Measurements from ENCODE around the gene IL1RL1.
"Not testable (repeated sequence)": the region's sequence is repeated elsewhere in the genome, so short reads cannot be mapped to it uniquely, and the experiment has no call there.

The IL1RL1 gene

GRCh38 chr2:102324914-102325313 lies 13.6 kb downstream of the IL1RL1 start:
- not testable (repeated sequence) for H3K4me3 ChIP-seq (ENCODE audit: low read depth, low read length); DNase-seq (ENCODE audit: low read depth)

DNA sequence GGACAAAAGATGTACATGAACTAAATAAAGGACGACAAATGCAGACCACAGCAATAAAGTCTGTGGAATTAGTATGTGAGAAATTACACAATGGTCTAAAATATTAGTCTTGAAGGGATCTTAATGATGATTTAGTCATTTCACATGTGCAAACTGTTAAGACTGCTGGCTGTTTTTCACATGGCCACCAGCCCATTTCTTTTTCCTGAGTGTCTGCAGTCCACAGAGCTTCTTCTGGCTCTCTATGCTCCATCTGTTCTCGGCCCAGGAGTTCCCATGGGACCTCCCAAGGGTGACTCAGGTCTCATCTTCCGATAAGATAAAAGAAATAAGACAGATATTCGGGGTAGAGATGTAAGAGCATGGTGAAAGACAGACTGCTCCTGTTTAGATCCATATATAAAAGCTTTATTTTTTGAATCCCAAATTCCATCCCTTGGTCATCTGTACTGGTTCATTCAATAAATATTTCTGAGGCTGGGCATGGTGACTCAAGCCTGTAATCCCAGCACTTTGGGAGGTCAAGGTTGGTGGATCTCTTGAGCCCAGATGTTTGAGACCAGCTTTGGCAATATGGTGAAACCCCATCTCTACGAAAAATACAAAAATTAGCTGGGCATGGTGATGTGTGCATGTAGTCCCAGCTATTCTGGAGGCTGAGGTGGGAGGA lies 20.1 kb downstream of the IL1RL1 start:
- DNase-seq (ENCODE audit: low read depth), result no peak
- H3K4me3 ChIP-seq (ENCODE audit: low read depth, low read length), result no peak overlapping the region

DNA sequence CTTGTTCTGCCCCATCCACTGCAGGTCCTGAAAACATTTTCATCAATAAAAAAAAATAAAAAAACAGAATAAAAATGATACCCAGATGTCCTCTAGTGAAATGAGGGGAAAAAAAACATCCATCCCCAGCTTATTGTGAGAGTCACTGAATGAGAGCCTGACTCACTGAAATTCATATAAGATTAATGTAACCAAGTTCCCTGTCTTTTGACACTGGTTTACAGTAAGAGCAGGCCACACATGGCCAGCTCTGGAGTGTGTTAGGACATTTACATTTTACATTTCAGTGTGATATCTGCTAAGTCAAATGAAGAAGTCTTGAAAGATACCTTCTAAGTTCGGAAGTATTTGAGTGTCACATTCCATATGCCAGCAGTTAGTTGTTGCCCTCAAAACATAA lies 23.1 kb downstream of the IL1RL1 start:
- no peak overlapping the region for H3K4me3 ChIP-seq (ENCODE audit: low read depth, low read length)
- DNase-seq (ENCODE audit: low read depth), result no peak

DNA sequence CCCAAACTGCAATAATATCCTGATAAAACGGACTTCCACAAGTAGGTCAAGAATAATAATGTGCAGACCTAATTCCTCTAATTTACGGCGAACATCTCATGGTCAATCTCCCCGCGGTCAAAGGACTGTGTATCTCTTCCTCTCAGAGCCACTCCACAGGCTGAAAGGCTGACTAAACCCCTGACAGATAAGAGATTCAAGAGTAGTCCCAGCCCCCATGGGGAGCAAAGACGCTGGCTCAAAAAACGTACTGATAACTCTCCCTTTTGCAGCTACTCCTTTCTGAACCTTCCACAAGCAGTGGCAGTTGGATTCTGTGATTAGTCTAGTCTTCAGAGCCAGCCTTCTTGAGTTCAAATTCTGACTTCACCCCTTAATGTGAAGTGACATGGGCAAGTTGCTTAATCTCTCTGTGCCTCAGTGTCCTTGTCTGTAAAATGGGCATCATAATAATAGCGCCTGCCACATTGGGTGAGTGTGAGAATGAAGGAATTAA lies 24.6 kb downstream of the IL1RL1 start:
- H3K4me3 ChIP-seq (ENCODE audit: low read depth, low read length), result no peak overlapping the region
- no peak for DNase-seq (ENCODE audit: low read depth)

GRCh38 chr2:102336502-102336945 lies 25.2 kb downstream of the IL1RL1 start:
- no peak for DNase-seq (ENCODE audit: low read depth)
- no peak overlapping the region for H3K4me3 ChIP-seq (ENCODE audit: low read depth, low read length)

- no peak for DNase-seq (ENCODE audit: low read depth)
- H3K4me3 ChIP-seq (ENCODE audit: low read depth, low read length), result no peak overlapping the region
Measured at GRCh38 chr2:102337012-102337411, 25.6 kb downstream of the IL1RL1 start.

GRCh38 chr2:102337481-102338386 lies 26.4 kb downstream of the IL1RL1 start:
- no peak overlapping the region for H3K4me3 ChIP-seq (ENCODE audit: low read depth, low read length)
- DNase-seq (ENCODE audit: low read depth), result no peak

DNA sequence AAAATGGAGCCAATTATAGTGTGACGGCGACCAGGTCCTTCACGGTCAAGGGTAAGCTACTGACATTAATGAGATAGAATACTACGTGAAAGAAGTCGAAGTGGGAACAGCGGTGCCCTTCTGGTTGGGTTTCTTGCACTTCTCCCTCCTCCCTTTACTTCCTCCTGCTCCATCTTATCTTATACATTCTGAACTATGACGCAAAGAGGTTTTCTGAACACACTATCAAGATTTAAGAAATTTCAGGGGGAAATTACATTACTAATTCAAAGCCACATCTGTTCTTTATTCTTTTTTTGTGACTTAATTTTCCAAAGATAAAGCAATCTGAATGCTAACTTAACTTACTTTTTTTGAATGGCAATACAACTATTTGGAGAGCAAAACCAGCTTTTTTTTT lies 29.4 kb downstream of the IL1RL1 start:
- H3K4me3 ChIP-seq (ENCODE audit: low read depth, low read length), result no peak overlapping the region
- no peak for DNase-seq (ENCODE audit: low read depth)

DNA sequence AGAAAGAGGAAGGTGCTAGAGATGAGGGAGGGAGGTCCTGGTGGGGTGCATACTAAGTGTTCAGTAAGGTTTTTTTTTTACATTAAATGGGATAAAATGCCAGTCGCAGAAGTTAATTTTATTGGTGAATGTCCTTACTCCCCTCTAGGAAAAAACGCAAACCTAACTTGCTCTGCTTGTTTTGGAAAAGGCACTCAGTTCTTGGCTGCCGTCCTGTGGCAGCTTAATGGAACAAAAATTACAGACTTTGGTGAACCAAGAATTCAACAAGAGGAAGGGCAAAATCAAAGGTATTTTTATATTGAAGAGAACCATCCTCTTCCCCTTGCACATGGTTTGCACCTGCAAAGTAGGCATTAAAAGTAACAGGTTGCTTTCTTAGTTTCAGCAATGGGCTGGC lies 31.5 kb downstream of the IL1RL1 start:
- no peak overlapping the region for H3K4me3 ChIP-seq (ENCODE audit: low read depth, low read length)
- DNase-seq (ENCODE audit: low read depth), result no peak

DNA sequence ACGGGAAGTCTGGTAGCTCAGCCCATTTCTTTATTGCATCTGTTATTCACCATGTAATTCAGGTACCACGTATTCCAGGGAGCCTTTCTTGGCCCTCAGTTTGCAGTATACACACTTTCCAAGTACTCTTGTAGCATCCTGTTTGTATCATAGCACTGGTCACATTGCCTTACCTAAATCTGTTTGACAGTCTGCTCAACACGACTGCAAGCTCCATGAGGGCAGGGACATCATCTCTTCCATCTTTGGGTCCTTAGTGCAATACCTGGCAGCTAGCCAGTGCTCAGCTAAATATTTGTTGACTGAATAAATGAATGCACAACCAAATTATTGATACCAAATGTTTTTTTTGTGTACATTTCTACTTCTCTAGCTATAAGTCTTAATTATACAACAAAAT lies 33.0 kb downstream of the IL1RL1 start:
- DNase-seq (ENCODE audit: low read depth), result no peak
- H3K4me3 ChIP-seq (ENCODE audit: low read depth, low read length), result no peak overlapping the region

- H3K4me3 ChIP-seq (ENCODE audit: low read depth, low read length), result no peak overlapping the region
- no peak for DNase-seq (ENCODE audit: low read depth)
Measured at GRCh38 chr2:102345329-102345920, 34.1 kb downstream of the IL1RL1 start.

DNA sequence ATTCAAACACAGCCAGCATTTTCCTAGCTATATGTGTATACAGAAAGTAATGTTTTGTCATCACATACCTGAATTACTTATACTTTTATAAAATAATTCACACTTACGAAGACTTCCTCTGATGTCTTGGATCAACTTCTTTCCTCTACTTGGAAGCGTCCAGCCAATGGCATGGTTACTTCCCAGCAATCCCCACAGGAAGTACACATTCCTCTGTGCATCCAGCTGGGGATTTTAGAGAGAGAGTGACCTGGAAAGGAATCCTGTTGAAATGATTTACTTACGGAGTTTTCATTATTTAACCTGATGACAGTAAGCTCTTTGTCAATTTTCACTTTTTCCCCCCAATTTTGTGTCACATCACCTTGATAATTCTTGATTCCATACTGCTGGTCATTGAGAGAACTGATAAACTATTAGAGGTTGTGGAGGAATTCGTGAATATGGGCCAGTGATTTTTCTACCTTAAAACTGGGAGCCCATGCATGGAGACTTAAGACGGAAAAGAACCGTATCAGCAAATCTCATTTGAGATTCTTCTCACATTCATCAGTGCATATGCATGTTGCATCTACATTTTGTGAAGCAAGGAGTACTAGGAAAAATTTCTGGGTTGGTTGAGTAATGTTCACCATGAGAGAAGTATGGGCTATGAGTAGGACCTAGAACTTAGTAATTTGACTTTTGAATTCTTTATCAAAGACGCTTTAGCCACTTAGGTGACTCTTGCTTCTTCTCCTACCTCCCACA lies 35.2 kb downstream of the IL1RL1 start:
- DNase-seq (ENCODE audit: low read depth), result no peak
- no peak overlapping the region for H3K4me3 ChIP-seq (ENCODE audit: low read depth, low read length)

DNA sequence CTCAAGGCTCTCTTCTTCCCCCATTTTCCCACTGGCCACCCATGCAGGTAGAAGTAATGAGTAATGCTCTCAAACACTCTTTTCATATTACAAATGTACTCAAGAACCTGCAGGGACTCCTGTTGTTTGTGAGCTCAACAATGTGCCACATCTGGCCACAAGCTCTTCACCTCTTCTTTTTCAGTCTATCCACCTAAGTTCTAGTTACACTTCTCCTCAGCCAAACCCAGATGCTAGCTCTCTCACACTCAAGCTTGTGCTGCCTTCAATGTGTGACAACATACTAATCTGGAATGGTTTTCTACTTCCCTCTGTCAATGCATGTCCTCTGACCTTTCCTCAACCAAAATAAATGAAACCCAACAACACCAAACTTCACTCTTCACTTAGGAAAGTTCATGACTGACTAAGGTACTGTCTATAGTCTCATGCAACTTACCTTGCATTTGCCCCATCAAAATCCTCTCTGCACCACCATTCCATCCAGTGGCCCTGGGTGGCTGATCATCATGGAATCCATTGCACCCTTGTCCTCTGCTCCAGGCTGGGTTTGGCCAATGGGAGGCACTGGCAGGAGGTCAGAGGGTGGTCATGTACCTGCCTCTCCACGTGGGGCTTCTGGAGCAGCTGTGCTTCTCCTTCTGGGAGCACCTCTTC lies 38.9 kb downstream of the IL1RL1 start:
- no peak overlapping the region for H3K4me3 ChIP-seq (ENCODE audit: low read depth, low read length)
- DNase-seq (ENCODE audit: low read depth), result no peak

- H3K4me3 ChIP-seq (ENCODE audit: low read depth, low read length), result peak within 1 kb of the TSS; percentile 69
- peak; percentile 33 for DNase-seq (ENCODE audit: low read depth)
Measured at GRCh38 chr2:102355526-102356380, 44.4 kb downstream of the IL1RL1 start, which contains the start of gene IL18R1. TSS of gene IL18R1 (plus strand) at chr2:102355796. CDS start at chr2:102362661, 6,865 bp downstream.

GRCh38 chr2:102356381-102356712 lies 45.0 kb downstream of the IL1RL1 start:
- DNase-seq (ENCODE audit: low read depth), result no peak
- peak overlapping the region; percentile 69 for H3K4me3 ChIP-seq (ENCODE audit: low read depth, low read length)

DNA sequence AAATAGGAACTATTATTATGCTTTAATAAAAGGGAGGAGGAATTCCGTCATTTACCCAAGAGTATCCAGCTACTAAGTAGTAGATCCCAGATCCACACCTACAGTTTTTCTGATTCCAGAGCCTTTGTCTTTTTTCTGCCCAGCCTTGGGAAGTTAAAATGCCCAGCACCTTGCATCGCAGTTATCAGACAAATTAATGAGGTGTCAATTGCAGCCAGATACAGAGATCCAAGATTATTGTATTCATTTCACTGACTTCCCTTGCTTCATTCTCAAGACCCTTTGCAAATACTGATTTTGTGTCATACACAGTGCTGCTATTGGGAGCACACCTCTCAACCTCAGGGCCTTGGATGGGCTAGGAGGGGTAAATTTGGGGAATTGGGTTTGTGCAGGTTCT lies 45.4 kb downstream of the IL1RL1 start:
- H3K4me3 ChIP-seq (ENCODE audit: low read depth, low read length), result peak overlapping the region; percentile 69
- no peak for DNase-seq (ENCODE audit: low read depth)

DNA sequence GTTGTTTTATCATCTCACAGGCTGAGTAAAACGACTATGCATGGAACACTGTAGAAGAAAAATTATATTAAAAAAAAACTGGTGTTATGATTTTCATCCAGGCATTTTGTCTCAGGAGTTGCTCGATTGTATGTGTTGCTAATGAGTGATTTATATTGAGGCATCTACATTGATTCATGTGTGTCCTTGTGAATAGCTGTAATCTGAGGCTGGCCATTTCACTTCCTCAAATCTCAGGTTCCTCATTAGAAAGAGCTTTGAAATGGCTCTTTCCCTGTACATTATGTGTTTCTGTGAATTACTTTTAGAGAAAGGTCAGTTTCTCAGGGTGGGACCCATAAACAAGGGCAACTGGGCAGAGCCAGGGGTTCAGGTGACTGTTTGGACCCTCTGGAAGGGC lies 46.6 kb downstream of the IL1RL1 start:
- no peak for DNase-seq (ENCODE audit: low read depth)
- no peak overlapping the region for H3K4me3 ChIP-seq (ENCODE audit: low read depth, low read length)

DNA sequence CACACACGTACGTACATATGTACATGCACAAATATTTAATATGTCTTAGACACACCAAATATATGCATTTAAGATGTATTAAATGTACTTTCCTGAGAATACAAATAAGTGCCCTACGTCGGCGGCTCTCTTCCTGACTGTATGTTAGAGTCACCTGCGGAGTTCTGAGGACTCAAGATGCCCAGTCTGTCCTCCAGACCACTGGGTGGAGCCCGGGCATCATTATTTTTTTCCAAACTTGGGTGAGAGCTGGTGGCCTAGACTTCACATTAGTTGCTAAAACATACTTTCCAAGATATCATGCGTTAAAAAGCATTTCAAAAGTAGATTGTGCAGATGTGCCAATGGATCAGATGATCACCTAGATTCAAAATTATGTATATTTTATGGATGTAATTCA lies 47.1 kb downstream of the IL1RL1 start:
- no peak for DNase-seq (ENCODE audit: low read depth)
- H3K4me3 ChIP-seq (ENCODE audit: low read depth, low read length), result no peak overlapping the region
